Breast epithelium (tissue), 4 donors: ENCODE results near the gene AFG3L2. TPM values are rescaled to one million over a fixed set of nuclear protein-coding genes. Genes with fewer than 3 reads are reported as not detected.

Experiments used
- DNase-seq, 2 donors: peaks; one replicate each; pipeline ENCODE4 v3.0.0-alpha.2; 2019; ENCODE audit warnings: low spot score in 2 of 2
- H3K27ac ChIP-seq, 2 donors: fragments of 200-600 bp; sonication (generic) in 1 of 2; one replicate each; pipeline ENCODE4 v1.5.1; 2016 to 2019; ENCODE audit warnings: mild to moderate bottlenecking in 1 of 2
- H3K27me3 ChIP-seq, 2 donors: fragments of 200-600 bp; sonication (generic) in 1 of 2; one replicate each; pipeline versions ENCODE4 v1.5.1 to v1.6.0; 2017 to 2019; ENCODE audit warnings: control low read depth in 1 of 2, mild to moderate bottlenecking in 1 of 2
- H3K36me3 ChIP-seq: fragments of 200-600 bp; one replicate; pipeline ENCODE4 v1.5.1; 2019
- H3K4me1 ChIP-seq, 2 donors: fragments of 200-600 bp; sonication (generic); one replicate each; pipeline ENCODE4 v1.5.1; 2016 to 2019; ENCODE audit warnings: control low read depth in 1 of 2
- H3K4me3 ChIP-seq, 3 donors: fragments of 200-600 bp; sonication (generic); 1 replicate in 2 of 3; 2 replicates in 1 of 3; pipeline ENCODE4 v1.5.1; 2016 to 2019; ENCODE audit warnings: mild to moderate bottlenecking in 3 of 3, moderate library complexity in 2 of 3
- H3K9me3 ChIP-seq, 2 donors: fragments of 200-600 bp; sonication (generic) in 1 of 2; one replicate each; pipeline ENCODE4 v1.5.1; 2016 to 2019; ENCODE audit warnings: control low read depth in 1 of 2
- POLR2A ChIP-seq: fragments of 450-650 bp; IDR thresholded peaks from one replicate; pipeline ENCODE4 v1.6.1; 2016; ENCODE audit warnings: antibody characterized with exemption, mild to moderate bottlenecking, moderate library complexity
- POLR2AphosphoS5 ChIP-seq, 3 donors: sonication (generic); formaldehyde crosslinking; IDR thresholded peaks; one replicate each; pipeline ENCODE4 v1.6.1; 2017; ENCODE audit warnings: antibody characterized with exemption in 3 of 3
- intact Hi-C: fragments of 100-400 bp; cut with DNase I; formaldehyde crosslinking; loops from one replicate; pipeline ENCODE4 v1.15.1; 2023; ENCODE audit warnings: low total_unique reads
- total RNA-seq, 3 donors: library from RNA; depleted of rRNA; stranded (reverse); fragments of >200 nt; gene quantifications; one replicate each; pipeline ENCODE4 v1.1.0, GENCODE V29; 2016
- TF ChIP-seq, protein P1 (sequence below), 3 donors: fragments of 450-650 bp; IDR thresholded peaks; one replicate each; pipeline ENCODE4 v1.5.1; 2016 to 2017; ENCODE audit warnings: antibody characterized with exemption in 3 of 3, mild to moderate bottlenecking in 3 of 3, moderate library complexity in 3 of 3

The AFG3L2 gene
- total RNA-seq, 3 donors from 2014 or later = 37.0 to 43.5 (median 42.7) TPM

DNA sequence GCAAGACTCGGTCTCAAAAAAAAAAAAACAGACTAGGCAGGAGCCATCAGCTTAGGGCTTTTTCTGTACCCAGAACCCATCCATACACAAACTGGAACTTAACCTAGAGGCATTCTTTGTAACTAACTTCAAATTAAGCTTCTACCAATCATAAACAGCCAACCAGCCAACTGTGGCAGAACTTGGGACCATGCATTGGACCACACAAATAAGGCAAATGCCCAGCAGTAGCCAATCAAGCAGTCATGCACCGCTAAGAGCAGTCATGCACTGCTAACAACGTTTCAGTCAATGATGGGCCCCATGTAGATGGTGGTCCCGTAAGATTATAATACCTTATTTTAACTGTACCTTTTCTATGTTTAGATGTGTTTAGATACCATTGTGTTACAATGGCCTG is 46.3 kb downstream of the AFG3L2 start:
- Histone ChIP-seq H3K27ac (no peak overlapping the region), H3K27me3 (no peaks in the 10 kb centered on the region), H3K4me1 (no peaks in the 10 kb centered on the region), H3K9me3 (no peaks in the 10 kb centered on the region), H3K36me3 (peaks cover 4% of the 10 kb centered on the region), H3K4me3 (no peak overlapping the region)
- no peak for DNase-seq
- TF ChIP-seq, protein P1, sequence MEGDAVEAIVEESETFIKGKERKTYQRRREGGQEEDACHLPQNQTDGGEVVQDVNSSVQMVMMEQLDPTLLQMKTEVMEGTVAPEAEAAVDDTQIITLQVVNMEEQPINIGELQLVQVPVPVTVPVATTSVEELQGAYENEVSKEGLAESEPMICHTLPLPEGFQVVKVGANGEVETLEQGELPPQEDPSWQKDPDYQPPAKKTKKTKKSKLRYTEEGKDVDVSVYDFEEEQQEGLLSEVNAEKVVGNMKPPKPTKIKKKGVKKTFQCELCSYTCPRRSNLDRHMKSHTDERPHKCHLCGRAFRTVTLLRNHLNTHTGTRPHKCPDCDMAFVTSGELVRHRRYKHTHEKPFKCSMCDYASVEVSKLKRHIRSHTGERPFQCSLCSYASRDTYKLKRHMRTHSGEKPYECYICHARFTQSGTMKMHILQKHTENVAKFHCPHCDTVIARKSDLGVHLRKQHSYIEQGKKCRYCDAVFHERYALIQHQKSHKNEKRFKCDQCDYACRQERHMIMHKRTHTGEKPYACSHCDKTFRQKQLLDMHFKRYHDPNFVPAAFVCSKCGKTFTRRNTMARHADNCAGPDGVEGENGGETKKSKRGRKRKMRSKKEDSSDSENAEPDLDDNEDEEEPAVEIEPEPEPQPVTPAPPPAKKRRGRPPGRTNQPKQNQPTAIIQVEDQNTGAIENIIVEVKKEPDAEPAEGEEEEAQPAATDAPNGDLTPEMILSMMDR (IDR thresholded peaks at IDR 0.05) = no peak
- TF ChIP-seq POLR2AphosphoS5 (IDR thresholded peaks at IDR 0.05) = no peak
- no peak for TF ChIP-seq POLR2A
- intact Hi-C loops = no loop called here

DNA sequence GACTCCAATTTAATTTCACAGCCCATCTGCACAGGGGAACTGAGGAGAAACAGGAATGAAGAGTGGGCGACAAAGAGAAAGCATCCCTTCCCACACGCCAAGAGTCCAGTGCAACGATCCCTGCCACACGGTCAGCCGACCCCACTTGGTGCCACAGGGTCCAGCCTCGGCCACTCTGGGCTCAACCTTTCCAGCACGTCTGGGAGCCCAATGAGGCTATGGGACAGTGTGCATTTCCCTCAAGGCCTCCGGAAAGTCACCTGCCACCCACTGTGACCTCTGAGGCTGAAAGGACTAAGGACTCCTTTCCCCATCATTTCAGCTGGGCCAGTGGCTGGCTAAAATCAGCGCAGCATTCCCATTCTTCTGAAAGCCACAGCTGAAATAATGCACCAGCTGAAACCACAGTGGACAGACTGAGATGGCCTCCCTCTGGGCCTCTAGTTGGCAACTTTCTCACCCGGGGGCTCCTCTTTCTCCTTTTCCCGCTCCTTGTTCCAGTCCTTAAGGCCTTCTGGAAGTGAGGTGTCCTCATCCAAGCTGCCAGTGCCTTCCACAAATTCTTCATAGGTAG is 47.8 kb downstream of the AFG3L2 start:
- H3K4me3 ChIP-seq = no peak overlapping the region
- H3K9me3 ChIP-seq = no peaks in the 10 kb centered on the region
- TF ChIP-seq, protein P1 (IDR thresholded peaks at IDR 0.05) = no peak
- TF ChIP-seq POLR2A = no peak
- H3K36me3 ChIP-seq = peaks cover 11% of the 10 kb centered on the region
- no peak overlapping the region for H3K27ac ChIP-seq
- H3K4me1 ChIP-seq = no peaks in the 10 kb centered on the region
- no peak for DNase-seq
- intact Hi-C loops = no loop called here
- no peaks in the 10 kb centered on the region for H3K27me3 ChIP-seq

- DNase-seq = no peak
- Histone ChIP-seq H3K27ac (no peak overlapping the region), H3K4me1 (no peaks in the 10 kb centered on the region), H3K27me3 (no peaks in the 10 kb centered on the region), H3K9me3 (no peaks in the 10 kb centered on the region), H3K36me3 (peaks cover 11% of the 10 kb centered on the region), H3K4me3 (no peak overlapping the region)
- intact Hi-C loops = no loop called here
- TF ChIP-seq, protein P1 (IDR thresholded peaks at IDR 0.05) = peak in 1 of 3 donors; percentile 1
- TF ChIP-seq POLR2AphosphoS5 (IDR thresholded peaks at IDR 0.05) = no peak
- no peak for TF ChIP-seq POLR2A
Observed at GRCh38 chr18:12328179-12328823, 48.7 kb downstream of the AFG3L2 start.

- Histone ChIP-seq H3K9me3 (no peaks in the 10 kb centered on the region), H3K27ac (peak overlapping the region in 1 of 2 donors; percentile 8), H3K27me3 (no peaks in the 10 kb centered on the region), H3K4me1 (no peaks in the 10 kb centered on the region), H3K4me3 (no peak overlapping the region), H3K36me3 (peaks cover 11% of the 10 kb centered on the region)
- DNase-seq = peak in 1 of 2 donors; percentile 65
- TF ChIP-seq, protein P1 (IDR thresholded peaks at IDR 0.05) = peak in 2 of 3 donors; percentile 22 to 40
- TF ChIP-seq POLR2A = no peak
- intact Hi-C loops = no loop called here
Observed at GRCh38 chr18:12327510-12328178, 49.4 kb downstream of the AFG3L2 start.
